Measurements from ENCODE around the gene MESP1.

MESP1 gene

DNA sequence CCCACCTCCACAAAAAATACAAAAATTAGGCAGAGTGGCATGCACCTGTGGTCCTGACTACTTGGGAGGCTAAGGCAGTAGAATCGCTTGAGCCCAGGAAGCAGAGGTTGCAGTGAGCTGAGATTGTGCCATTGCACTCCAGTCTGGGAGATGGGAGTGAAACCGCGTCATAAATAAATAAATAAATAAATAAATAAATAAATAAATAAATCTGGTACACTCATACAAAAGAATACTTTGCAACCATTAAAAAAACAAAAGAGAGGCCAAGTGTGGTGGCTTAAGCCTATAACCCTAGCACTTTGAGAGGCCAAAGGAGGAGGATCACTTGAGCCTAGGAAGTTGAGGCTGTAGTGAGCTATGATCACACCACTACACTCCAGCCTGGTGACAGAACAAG lies 28.0 kb downstream of the MESP1 start:
- DNase-seq (ENCODE audit: low read depth), result no peak

DNA sequence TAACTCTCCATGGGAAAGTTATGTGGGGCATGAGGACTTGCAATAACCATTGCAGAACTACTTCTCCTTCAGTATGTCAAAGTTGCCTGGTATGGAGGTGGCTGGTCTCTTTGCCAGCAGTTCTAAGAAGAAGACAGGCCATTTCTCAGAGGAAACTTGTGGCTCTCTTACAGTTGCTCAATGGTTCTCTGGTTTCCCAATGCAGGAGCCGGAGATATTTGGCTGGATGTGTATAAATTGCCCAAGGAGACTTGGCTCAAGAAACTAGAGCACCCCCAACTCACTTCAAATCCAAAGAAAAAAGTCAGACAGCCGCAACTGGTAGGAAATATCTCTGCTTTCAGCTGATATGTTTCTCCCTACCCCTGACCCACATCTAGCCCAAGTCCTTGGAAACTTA lies 36.3 kb downstream of the MESP1 start:
- DNase-seq (ENCODE audit: low read depth), result no peak

DNA sequence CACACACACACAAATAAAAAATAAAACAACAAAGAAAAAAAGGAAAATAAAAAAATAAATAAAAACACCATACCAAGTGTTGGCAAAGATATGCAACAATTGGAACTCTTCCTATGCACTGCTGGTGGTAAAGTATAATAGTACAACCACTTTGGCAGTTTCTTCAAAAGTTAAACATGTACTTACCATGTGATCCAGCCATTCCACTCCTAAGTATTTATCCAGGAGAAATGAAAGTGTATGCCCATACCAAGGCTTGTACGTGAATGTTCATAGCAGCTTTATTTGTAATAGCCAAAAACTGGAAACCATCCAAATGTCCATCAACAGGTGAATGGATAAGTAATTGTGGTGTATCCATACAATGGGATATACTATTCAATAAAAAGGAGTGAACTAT lies 43.5 kb downstream of the MESP1 start:
- no peak for DNase-seq (ENCODE audit: low read depth)

DNA sequence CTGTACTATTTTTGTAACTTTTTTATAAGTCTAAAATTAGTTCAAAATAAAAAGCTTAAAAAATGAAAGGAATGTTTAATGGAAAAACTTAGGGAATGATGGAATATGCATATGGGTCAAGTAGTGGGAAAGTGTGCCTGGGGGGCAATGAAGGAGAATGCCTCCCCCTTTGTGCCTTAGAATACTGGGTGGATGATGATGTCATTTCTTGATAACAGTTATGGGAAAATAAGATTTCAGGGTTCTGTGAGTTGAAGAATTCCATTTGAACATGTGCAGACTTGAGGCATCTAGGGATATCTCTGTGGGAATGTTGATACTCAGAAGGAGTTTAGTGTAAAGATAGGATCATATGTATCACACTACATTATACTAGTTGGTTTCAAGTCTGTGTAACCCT lies 46.6 kb downstream of the MESP1 start:
- no peak for DNase-seq (ENCODE audit: low read depth)

Data from stimulated activated CD4-positive, alpha-beta T cell treated with anti-CD3 and anti-CD28 coated beads, Interleukin-2, amount 100 ng/mL, for 4 hours (primary cell).